DOHH2 (cell line): ENCODE data around the gene PNLIPRP3.

Experiments used
- H3F3A ChIP-seq: fragments of 200-600 bp; sonication (generic), shearing (Covaris generic); 2 replicates; pipeline ENCODE4 v1.6.0; 2016; ENCODE audit warnings: antibody characterized with exemption, mild to moderate bottlenecking; ENCODE audit not compliant: control insufficient read depth, insufficient read depth
- H3K27ac ChIP-seq: fragments of 200-600 bp; sonication (generic); 2 replicates; pipeline ENCODE4 v1.5.1; 2014; ENCODE audit warnings: low read depth, mild to moderate bottlenecking, low read length, moderate library complexity
- H3K27me3 ChIP-seq: fragments of 200-600 bp; sonication (generic); 2 replicates; pipeline ENCODE4 v1.6.1; 2014; ENCODE audit warnings: mild to moderate bottlenecking, low read length, mixed read lengths; ENCODE audit not compliant: control insufficient read depth
- H3K36me3 ChIP-seq: fragments of 200-600 bp; sonication (generic); 2 replicates; pipeline ENCODE4 v1.6.1; 2014; ENCODE audit warnings: mild to moderate bottlenecking, low read length, moderate library complexity, mixed read lengths; ENCODE audit not compliant: control insufficient read depth
- H3K4me1 ChIP-seq: fragments of 200-600 bp; sonication (generic); 2 replicates; pipeline ENCODE4 v1.6.1; 2014; ENCODE audit warnings: mild to moderate bottlenecking, low read length, mixed read lengths; ENCODE audit not compliant: control insufficient read depth
- H3K4me2 ChIP-seq: fragments of 200-600 bp; sonication (generic); 2 replicates; pipeline ENCODE4 v1.6.0; 2014; ENCODE audit warnings: mild to moderate bottlenecking, low read length, moderate library complexity
- H3K4me3 ChIP-seq: fragments of 200-600 bp; sonication (generic); 2 replicates; pipeline ENCODE4 v1.5.1; 2014; ENCODE audit warnings: mild to moderate bottlenecking, low read length, mixed read lengths
- H3K79me2 ChIP-seq: fragments of 200-600 bp; sonication (generic); 2 replicates; pipeline ENCODE4 v1.6.1; 2014; ENCODE audit warnings: mild to moderate bottlenecking, low read length, mixed read lengths; ENCODE audit not compliant: control insufficient read depth
- H3K9me2 ChIP-seq: fragments of 200-600 bp; sonication (generic); replicated peaks from 2 replicates; pipeline ENCODE4 v1.6.1; 2014; ENCODE audit warnings: mild to moderate bottlenecking, low read length, mixed read lengths; ENCODE audit not compliant: control insufficient read depth
- H3K9me3 ChIP-seq: fragments of 200-600 bp; sonication (generic); 2 replicates; pipeline ENCODE4 v1.6.1; 2014; ENCODE audit warnings: antibody characterized with exemption, low read length, mixed read lengths; ENCODE audit not compliant: control insufficient read depth, insufficient read depth
- H4K20me1 ChIP-seq: fragments of 200-600 bp; sonication (generic); 2 replicates; pipeline ENCODE4 v1.6.0; 2014; ENCODE audit warnings: low read depth, mild to moderate bottlenecking, antibody characterized with exemption, low read length, moderate library complexity; ENCODE audit not compliant: control insufficient read depth, insufficient read depth
- EZH2phosphoT487 ChIP-seq: fragments of 200-600 bp; sonication (generic); IDR thresholded peaks from 2 replicates; pipeline ENCODE4 v1.6.1; 2017; ENCODE audit warnings: borderline replicate concordance, mild to moderate bottlenecking, antibody characterized with exemption, low read length, moderate library complexity, mixed read lengths
- TF ChIP-seq, protein P1 (sequence below): fragments of 200-600 bp; sonication (generic); IDR thresholded peaks from one replicate; pipeline ENCODE4 v1.5.1; 2014; ENCODE audit warnings: antibody characterized with exemption, mild to moderate bottlenecking, low read depth, low read length; ENCODE audit not compliant: poor library complexity, severe bottlenecking

Gene PNLIPRP3

GRCh38 chr10:116437076-116437692 lies 9.5 kb downstream of the PNLIPRP3 start:
- Histone ChIP-seq H3K27ac (no peak overlapping the region), H3K4me2 (no peak overlapping the region), H3K79me2 (no peaks in the 10 kb centered on the region), H3K4me1 (no peaks in the 10 kb centered on the region), H3F3A (no peaks in the 10 kb centered on the region), H3K27me3 (no peaks in the 10 kb centered on the region), H3K4me3 (no peak overlapping the region), H4K20me1 (no peaks in the 10 kb centered on the region), H3K36me3 (no peaks in the 10 kb centered on the region), H3K9me3 (no peaks in the 10 kb centered on the region), H3K9me2 (no peaks in the 10 kb centered on the region)
- TF ChIP-seq EZH2phosphoT487, result no peak
- TF ChIP-seq, protein P1, sequence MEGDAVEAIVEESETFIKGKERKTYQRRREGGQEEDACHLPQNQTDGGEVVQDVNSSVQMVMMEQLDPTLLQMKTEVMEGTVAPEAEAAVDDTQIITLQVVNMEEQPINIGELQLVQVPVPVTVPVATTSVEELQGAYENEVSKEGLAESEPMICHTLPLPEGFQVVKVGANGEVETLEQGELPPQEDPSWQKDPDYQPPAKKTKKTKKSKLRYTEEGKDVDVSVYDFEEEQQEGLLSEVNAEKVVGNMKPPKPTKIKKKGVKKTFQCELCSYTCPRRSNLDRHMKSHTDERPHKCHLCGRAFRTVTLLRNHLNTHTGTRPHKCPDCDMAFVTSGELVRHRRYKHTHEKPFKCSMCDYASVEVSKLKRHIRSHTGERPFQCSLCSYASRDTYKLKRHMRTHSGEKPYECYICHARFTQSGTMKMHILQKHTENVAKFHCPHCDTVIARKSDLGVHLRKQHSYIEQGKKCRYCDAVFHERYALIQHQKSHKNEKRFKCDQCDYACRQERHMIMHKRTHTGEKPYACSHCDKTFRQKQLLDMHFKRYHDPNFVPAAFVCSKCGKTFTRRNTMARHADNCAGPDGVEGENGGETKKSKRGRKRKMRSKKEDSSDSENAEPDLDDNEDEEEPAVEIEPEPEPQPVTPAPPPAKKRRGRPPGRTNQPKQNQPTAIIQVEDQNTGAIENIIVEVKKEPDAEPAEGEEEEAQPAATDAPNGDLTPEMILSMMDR, result no peak

- Histone ChIP-seq H3K79me2 (no peaks in the 10 kb centered on the region), H3K36me3 (no peaks in the 10 kb centered on the region), H3K27ac (no peak overlapping the region), H3K27me3 (no peaks in the 10 kb centered on the region), H3K9me2 (no peaks in the 10 kb centered on the region), H3K4me2 (no peak overlapping the region), H4K20me1 (no peaks in the 10 kb centered on the region), H3K4me3 (no peak overlapping the region), H3F3A (no peaks in the 10 kb centered on the region), H3K4me1 (no peaks in the 10 kb centered on the region), H3K9me3 (no peaks in the 10 kb centered on the region)
- TF ChIP-seq, protein P1, result no peak
- TF ChIP-seq EZH2phosphoT487, result no peak
Measured at GRCh38 chr10:116440330-116441030, 12.8 kb downstream of the PNLIPRP3 start.

- H3K27ac ChIP-seq, result no peak overlapping the region
- H3K36me3 ChIP-seq, result no peaks in the 10 kb centered on the region
- H3K9me2 ChIP-seq, result no peaks in the 10 kb centered on the region; the same call in 1 of the 2 replicates
- H3K4me1 ChIP-seq, result no peaks in the 10 kb centered on the region
- TF ChIP-seq, protein P1, result peak; percentile 72
- TF ChIP-seq EZH2phosphoT487, result no peak
- H3K9me3 ChIP-seq, result no peaks in the 10 kb centered on the region
- H4K20me1 ChIP-seq, result no peaks in the 10 kb centered on the region
- no peaks in the 10 kb centered on the region for H3K79me2 ChIP-seq
- H3K27me3 ChIP-seq, result no peaks in the 10 kb centered on the region
- H3F3A ChIP-seq, result no peaks in the 10 kb centered on the region
- no peak overlapping the region for H3K4me2 ChIP-seq
- H3K4me3 ChIP-seq, result no peak overlapping the region
Measured at GRCh38 chr10:116444527-116445142, 17.0 kb downstream of the PNLIPRP3 start.
